ENCODE results near the gene SRRM2. TPM values are rescaled to one million over a fixed set of nuclear protein-coding genes. Genes with fewer than 3 reads are reported as not detected.

Gene SRRM2
- total RNA-seq, 4 donors from 2014 or later, result 545 to 3,500 (median 1,361) TPM

DNA sequence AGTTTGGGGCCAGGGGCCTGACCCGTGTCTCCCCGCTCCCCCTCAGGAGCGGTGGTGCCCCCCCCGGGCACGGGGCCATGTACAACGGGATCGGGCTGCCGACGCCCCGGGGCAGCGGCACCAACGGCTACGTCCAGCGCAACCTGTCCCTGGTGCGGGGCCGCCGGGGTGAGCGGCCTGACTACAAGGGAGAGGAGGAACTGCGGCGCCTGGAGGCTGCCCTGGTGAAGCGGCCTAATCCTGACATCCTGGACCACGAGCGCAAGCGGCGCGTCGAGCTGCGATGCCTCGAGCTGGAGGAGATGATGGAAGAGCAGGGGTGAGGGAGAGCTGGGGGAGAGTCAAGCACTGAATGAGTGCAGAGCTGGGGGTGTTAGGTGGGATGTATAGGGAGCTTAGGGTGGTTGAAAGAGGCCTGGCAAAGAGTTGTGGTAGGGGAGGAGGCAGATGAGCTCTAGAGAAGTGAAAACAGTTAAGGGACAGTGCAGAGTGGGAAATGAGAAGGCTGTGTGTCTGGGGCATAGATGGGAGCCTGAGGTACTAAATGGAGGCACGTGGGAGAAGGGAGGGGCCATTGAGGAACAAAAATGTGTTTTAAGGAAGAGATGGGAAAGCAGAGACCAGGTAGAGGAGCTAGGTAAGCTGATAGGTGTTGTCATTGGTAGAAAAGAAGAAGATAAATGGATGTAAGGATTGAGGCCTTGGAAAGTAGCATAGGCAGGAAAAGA is 4.0 kb downstream of the SRRM2 start:
- no peak overlapping the region for H3K4me3 ChIP-seq
- in situ Hi-C loops (cut with MboI; ENCODE audit: low pct_ligation_motif_present in 1 of 4, low pct_unique_long_range_greater_than_20kb in 1 of 4, low sequenced_read_pairs in 3 of 4), result no loop called here
- H3K27ac ChIP-seq, result no peak overlapping the region
- TF ChIP-seq EP300 (IDR thresholded peaks at IDR 0.05; ENCODE audit: low read depth), result no peak
- TF ChIP-seq POLR2A (IDR thresholded peaks at IDR 0.05), result no peak
- TF ChIP-seq, protein P1, sequence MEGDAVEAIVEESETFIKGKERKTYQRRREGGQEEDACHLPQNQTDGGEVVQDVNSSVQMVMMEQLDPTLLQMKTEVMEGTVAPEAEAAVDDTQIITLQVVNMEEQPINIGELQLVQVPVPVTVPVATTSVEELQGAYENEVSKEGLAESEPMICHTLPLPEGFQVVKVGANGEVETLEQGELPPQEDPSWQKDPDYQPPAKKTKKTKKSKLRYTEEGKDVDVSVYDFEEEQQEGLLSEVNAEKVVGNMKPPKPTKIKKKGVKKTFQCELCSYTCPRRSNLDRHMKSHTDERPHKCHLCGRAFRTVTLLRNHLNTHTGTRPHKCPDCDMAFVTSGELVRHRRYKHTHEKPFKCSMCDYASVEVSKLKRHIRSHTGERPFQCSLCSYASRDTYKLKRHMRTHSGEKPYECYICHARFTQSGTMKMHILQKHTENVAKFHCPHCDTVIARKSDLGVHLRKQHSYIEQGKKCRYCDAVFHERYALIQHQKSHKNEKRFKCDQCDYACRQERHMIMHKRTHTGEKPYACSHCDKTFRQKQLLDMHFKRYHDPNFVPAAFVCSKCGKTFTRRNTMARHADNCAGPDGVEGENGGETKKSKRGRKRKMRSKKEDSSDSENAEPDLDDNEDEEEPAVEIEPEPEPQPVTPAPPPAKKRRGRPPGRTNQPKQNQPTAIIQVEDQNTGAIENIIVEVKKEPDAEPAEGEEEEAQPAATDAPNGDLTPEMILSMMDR (IDR thresholded peaks at IDR 0.05), result no peak
- TF ChIP-seq POLR2AphosphoS5 (IDR thresholded peaks at IDR 0.05), result no peak
- 88 to 89% methylated on average over 12 to 30 of the region's 30 CpGs for WGBS, 2 donors (ENCODE audit: low coverage in 1 of 2)
- no peaks in the 10 kb centered on the region for H3K27me3 ChIP-seq
- H3K9me3 ChIP-seq, result no peaks in the 10 kb centered on the region
- H3K36me3 ChIP-seq, result peaks cover 2 to 43% (median 25%) of the 10 kb centered on the region in 4 donors
- intact Hi-C loops (cut with DNase I; ENCODE audit: low total_unique reads), result no loop called here
- no peak for DNase-seq
- peaks cover 29 to 70% (median 38%) of the 10 kb centered on the region in 4 donors for H3K4me1 ChIP-seq

DNA sequence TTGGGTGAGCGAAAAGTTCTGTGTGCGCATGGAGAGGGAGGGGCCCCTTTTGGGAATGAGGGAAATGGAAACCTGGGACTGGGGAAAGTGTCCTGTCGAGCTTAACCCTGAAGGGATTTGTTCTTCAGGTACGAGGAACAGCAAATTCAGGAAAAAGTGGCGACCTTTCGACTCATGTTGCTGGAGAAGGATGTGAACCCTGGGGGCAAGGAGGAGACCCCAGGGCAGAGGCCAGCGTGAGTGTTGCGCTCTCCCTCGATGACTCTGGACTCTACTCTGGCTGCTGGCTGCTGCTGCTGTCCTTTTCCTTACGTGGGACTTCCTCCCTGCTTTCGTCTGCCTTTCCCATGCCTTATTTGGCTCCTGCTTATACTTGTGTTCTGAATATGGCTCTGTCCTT is 4.9 kb downstream of the SRRM2 start:
- H3K4me1 ChIP-seq, result peaks cover 24 to 64% (median 32%) of the 10 kb centered on the region in 4 donors
- 84% methylated on average over 7 to 11 of the region's 11 CpGs for WGBS, 2 donors (ENCODE audit: low coverage in 1 of 2)
- peaks cover 2 to 52% (median 29%) of the 10 kb centered on the region in 4 donors for H3K36me3 ChIP-seq
- DNase-seq, result no peak
- H3K27ac ChIP-seq, result no peak overlapping the region
- TF ChIP-seq POLR2AphosphoS5 (IDR thresholded peaks at IDR 0.05) (no peak), POLR2A (IDR thresholded peaks at IDR 0.05) (no peak), EP300 (IDR thresholded peaks at IDR 0.05; ENCODE audit: low read depth) (no peak)
- TF ChIP-seq, protein P1 (IDR thresholded peaks at IDR 0.05), result no peak
- in situ Hi-C loops (cut with MboI; ENCODE audit: low pct_ligation_motif_present in 1 of 4, low pct_unique_long_range_greater_than_20kb in 1 of 4, low sequenced_read_pairs in 3 of 4), result no loop called here
- no peaks in the 10 kb centered on the region for H3K9me3 ChIP-seq
- H3K27me3 ChIP-seq, result no peaks in the 10 kb centered on the region
- H3K4me3 ChIP-seq, result no peak overlapping the region
- intact Hi-C loops (cut with DNase I; ENCODE audit: low total_unique reads), result no loop called here

DNA sequence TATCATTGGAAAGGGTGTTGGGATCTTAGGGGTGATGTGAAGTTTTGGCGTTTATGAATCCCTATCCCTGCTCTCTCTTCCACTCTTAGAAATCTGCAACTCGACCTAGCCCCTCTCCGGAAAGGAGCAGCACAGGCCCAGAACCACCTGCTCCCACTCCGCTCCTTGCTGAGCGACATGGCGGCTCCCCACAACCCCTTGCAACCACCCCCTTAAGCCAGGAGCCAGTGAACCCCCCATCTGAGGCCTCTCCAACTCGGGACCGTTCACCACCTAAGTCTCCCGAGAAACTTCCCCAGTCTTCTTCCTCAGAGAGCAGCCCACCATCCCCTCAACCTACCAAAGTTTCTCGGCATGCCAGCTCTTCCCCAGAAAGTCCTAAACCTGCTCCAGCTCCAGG is 9.0 kb downstream of the SRRM2 start:
- in situ Hi-C loops (cut with MboI; ENCODE audit: low pct_ligation_motif_present in 1 of 4, low pct_unique_long_range_greater_than_20kb in 1 of 4, low sequenced_read_pairs in 3 of 4), result no loop called here
- 96 to 100% methylated on average over 6 to 10 of the region's 10 CpGs for WGBS, 2 donors (ENCODE audit: low coverage in 1 of 2)
- no peak for DNase-seq
- Histone ChIP-seq H3K27ac (no peak overlapping the region), H3K36me3 (peaks cover 2 to 93% (median 47%) of the 10 kb centered on the region in 4 donors), H3K9me3 (no peaks in the 10 kb centered on the region), H3K4me1 (peaks cover 2 to 35% (median 6%) of the 10 kb centered on the region in 4 donors), H3K4me3 (no peak overlapping the region), H3K27me3 (no peaks in the 10 kb centered on the region)
- TF ChIP-seq, protein P1 (IDR thresholded peaks at IDR 0.05), result no peak
- TF ChIP-seq EP300 (IDR thresholded peaks at IDR 0.05; ENCODE audit: low read depth) (no peak), POLR2A (IDR thresholded peaks at IDR 0.05) (no peak), POLR2AphosphoS5 (IDR thresholded peaks at IDR 0.05) (no peak)
- intact Hi-C loops (cut with DNase I; ENCODE audit: low total_unique reads), result no loop called here

DNA sequence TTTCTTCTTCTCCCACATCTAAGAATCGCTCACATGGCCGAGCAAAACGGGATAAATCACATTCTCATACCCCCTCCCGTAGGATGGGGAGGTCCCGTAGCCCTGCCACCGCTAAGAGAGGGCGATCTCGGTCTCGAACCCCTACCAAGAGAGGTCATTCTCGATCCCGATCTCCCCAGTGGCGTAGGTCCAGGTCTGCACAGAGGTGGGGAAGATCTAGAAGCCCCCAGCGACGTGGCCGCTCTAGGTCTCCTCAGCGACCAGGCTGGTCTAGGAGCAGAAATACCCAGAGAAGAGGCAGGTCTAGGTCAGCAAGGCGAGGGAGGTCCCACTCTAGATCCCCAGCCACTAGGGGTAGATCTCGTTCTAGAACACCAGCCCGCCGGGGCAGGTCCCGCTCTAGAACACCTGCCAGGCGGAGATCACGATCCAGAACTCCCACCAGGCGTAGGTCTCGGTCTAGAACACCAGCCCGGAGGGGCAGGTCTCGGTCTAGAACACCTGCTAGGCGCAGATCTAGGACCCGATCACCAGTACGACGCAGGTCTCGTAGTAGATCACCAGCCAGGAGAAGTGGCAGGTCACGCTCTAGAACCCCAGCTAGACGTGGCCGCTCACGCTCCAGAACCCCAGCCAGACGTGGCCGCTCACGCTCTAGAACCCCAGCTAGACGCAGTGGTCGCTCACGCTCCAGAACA is 9.6 kb downstream of the SRRM2 start:
- TF ChIP-seq POLR2AphosphoS5 (IDR thresholded peaks at IDR 0.05) (peak in 1 of 3 donors; percentile 36), POLR2A (IDR thresholded peaks at IDR 0.05) (no peak)
- TF ChIP-seq, protein P1 (IDR thresholded peaks at IDR 0.05), result no peak
- no peaks in the 10 kb centered on the region for H3K9me3 ChIP-seq
- peaks cover 2 to 98% (median 47%) of the 10 kb centered on the region in 4 donors for H3K36me3 ChIP-seq
- no peak overlapping the region for H3K27ac ChIP-seq
- H3K27me3 ChIP-seq, result no peaks in the 10 kb centered on the region
- no peak for DNase-seq
- WGBS, 2 donors (ENCODE audit: low coverage in 1 of 2), result 98 to 100% methylated on average over 16 to 42 of the region's 42 CpGs
- intact Hi-C loops (cut with DNase I; ENCODE audit: low total_unique reads) (no loop called here), in situ Hi-C loops (cut with MboI; ENCODE audit: low pct_ligation_motif_present in 1 of 4, low pct_unique_long_range_greater_than_20kb in 1 of 4, low sequenced_read_pairs in 3 of 4) (no loop called here)
- no peak overlapping the region for H3K4me3 ChIP-seq
- peaks cover 0 to 29% (median under 1%) of the 10 kb centered on the region in 4 donors for H3K4me1 ChIP-seq

Measured in transverse colon (tissue), 4 donors.